ENCODE data around the gene FN1. TPM values are rescaled to one million over a fixed set of nuclear protein-coding genes. Genes with fewer than 3 reads are reported as not detected.

The FN1 gene
- total and polyA plus RNA-seq, 2 of the 8 experiments (the other 6 are each of a cell fraction or from before 2014, with no cell fraction given) = 42.9 to 109 TPM

- H3K27me3 ChIP-seq (replicated peaks in 1 of 4; ENCODE audit: control insufficient read depth in 3 of 4, extremely low read depth in 1 of 4, insufficient read depth in 3 of 4, low read length in 3 of 4) = no peaks in the 10 kb centered on the region
These were observed 19.9 kb downstream of the FN1 start for GRCh38 chr2:215415820-215416577.

More at GRCh38 chr2:215415820-215416577, 19.9 kb downstream of the FN1 start:
- H3K18ac ChIP-seq (ENCODE audit: extremely low read depth, low read length) = no peak overlapping the region
- no peak overlapping the region for H2BK5ac ChIP-seq (ENCODE audit: low read depth, low read length)
- no peaks in the 10 kb centered on the region for H4K20me1 ChIP-seq (replicated peaks in 1 of 2; ENCODE audit: control insufficient read depth in 1 of 2, insufficient read depth in 2 of 2, low read length in 2 of 2)
- H3K23me2 ChIP-seq (ENCODE audit: low read depth, low read length) = no peaks in the 10 kb centered on the region
- H3K14ac ChIP-seq (ENCODE audit: insufficient read length) = no peak overlapping the region
- no peak overlapping the region for H2BK15ac ChIP-seq (ENCODE audit: low read length)
- ChIA-PET POLR2A (ENCODE audit: partially characterized antibody) (interaction anchor here (0.6 kb wide), 1 partner anchor 718 kb away, joined by 4 read pairs; no protein-coding TSS in a partner anchor), CTCF (ENCODE audit: partially characterized antibody) (no interaction called here)
- no peak for FAIRE-seq
- H3K9ac ChIP-seq (replicated peaks in 1 of 4; ENCODE audit: extremely low read depth in 1 of 4, low read depth in 3 of 4, low read length in 3 of 4) = no peak overlapping the region
- no peak overlapping the region for H4K8ac ChIP-seq (ENCODE audit: extremely low read depth, insufficient read depth, low read length)
- no peak overlapping the region for H3K56ac ChIP-seq (replicated peaks; ENCODE audit: insufficient read length, low read depth, low read length)
- H3K23ac ChIP-seq (ENCODE audit: insufficient read length) = no peak overlapping the region
- H2BK20ac ChIP-seq (ENCODE audit: low read length) = no peak overlapping the region
- no peak overlapping the region for H3K4me3 ChIP-seq (ENCODE audit: extremely low read depth in 1 of 4, insufficient read depth in 2 of 4, low read depth in 3 of 4, low read length in 4 of 4)
- no peaks in the 10 kb centered on the region for H3K9me3 ChIP-seq (ENCODE audit: insufficient read depth in 2 of 2, low read depth in 1 of 2, low read length in 1 of 2)
- no peak overlapping the region for H4K91ac ChIP-seq (replicated peaks; ENCODE audit: insufficient read length, low read length)
- no peak overlapping the region for H4K5ac ChIP-seq (ENCODE audit: insufficient read length, low read depth, low read length)
- no peak overlapping the region for H3K4me2 ChIP-seq (ENCODE audit: insufficient read depth in 1 of 2, low read depth in 2 of 2, low read length in 2 of 2)
- H3K36me3 ChIP-seq (ENCODE audit: control insufficient read depth in 2 of 4, insufficient read depth in 4 of 4, low read length in 3 of 4) = peaks cover 0 to 2% (median 0%) of the 10 kb centered on the region in 4 experiments; a peak in 2 of 8 replicates
- no peak for DNase-seq (ENCODE audit: low read depth in 1 of 2, low spot score in 2 of 2)
- no peaks in the 10 kb centered on the region for H3K79me2 ChIP-seq (ENCODE audit: control insufficient read depth in 1 of 2, insufficient read depth in 2 of 2, low read length in 2 of 2)
- H3K27ac ChIP-seq (ENCODE audit: low read depth, low read length) = no peak overlapping the region
- no peak overlapping the region for H3K4ac ChIP-seq (replicated peaks; ENCODE audit: insufficient read length, low read depth, low read length)
- no peak overlapping the region for H2BK12ac ChIP-seq (ENCODE audit: low read depth, low read length)
- 85% methylated on average over 1 of the region's 1 CpG; no CpG with 5 or more reads in 1 of the 2 experiments for WGBS, 2 experiments (ENCODE audit: extremely low coverage in 1 of 2, insufficient coverage in 1 of 2, insufficient read length in 1 of 2, insufficient replicate concordance in 2 of 2, low coverage in 1 of 2, low lambda C conversion rate in 2 of 2, missing lambda C conversion rate in 1 of 2)
- no peaks in the 10 kb centered on the region for H3K79me1 ChIP-seq (ENCODE audit: low read depth, low read length)
- no peak overlapping the region for H2AK5ac ChIP-seq (ENCODE audit: low read depth, low read length)
- H2AFZ ChIP-seq (ENCODE audit: low read length) = no peak overlapping the region
- H2BK120ac ChIP-seq (replicated peaks; ENCODE audit: low read depth, low read length) = no peak overlapping the region
- no peaks in the 10 kb centered on the region for H3K4me1 ChIP-seq (replicated peaks in 1 of 4; ENCODE audit: control insufficient read depth in 3 of 4, insufficient read depth in 4 of 4, low read length in 3 of 4)
- TF ChIP-seq TEAD4 (IDR thresholded peaks at IDR 0.05; ENCODE audit: low read depth, low read length) (no peak), CBX5 (IDR thresholded peaks at IDR 0.05; ENCODE audit: low read depth, low read length) (no peak), SUZ12 (IDR thresholded peaks at IDR 0.05; ENCODE audit: low read length) (no peak), ATF3 (IDR thresholded peaks at IDR 0.05; ENCODE audit: insufficient read depth, low read depth, low read length) (no peak), CBX8 (IDR thresholded peaks at IDR 0.05; ENCODE audit: borderline replicate concordance, low read depth, low read length) (no peak), SP2 (IDR thresholded peaks at IDR 0.05; ENCODE audit: low read length) (no peak), MAX (IDR thresholded peaks at IDR 0.05) (no peak), EGR1 (IDR thresholded peaks at IDR 0.05; ENCODE audit: borderline replicate concordance, low read depth, low read length) (no peak)
